Activated CD8-positive, alpha-beta memory T cell treated with anti-CD3 and anti-CD28 coated beads, Interleukin-2, amount 50 U/mL, for 4 hours (primary cell): Measurements from ENCODE around the gene RHCG.
A peak's percentile ranks its signal among the peaks of the same experiment; 100 is the strongest.

Experiments
- DNase-seq: peaks from one replicate; pipeline ENCODE4 v3.0.0-alpha.2; 2020

Gene RHCG

GRCh38 chr15:89502867-89503595, 6.6 kb upstream of the RHCG start:
- no peak for DNase-seq

- DNase-seq: no peak
Measured at GRCh38 chr15:89501646-89502045, 5.3 kb upstream of the RHCG start.

- no peak for DNase-seq
Measured at GRCh38 chr15:89500397-89501270, 4.3 kb upstream of the RHCG start.

GRCh38 chr15:89499156-89499555, 2.8 kb upstream of the RHCG start:
- DNase-seq: no peak

GRCh38 chr15:89498574-89498906, 2.2 kb upstream of the RHCG start:
- no peak for DNase-seq

- no peak for DNase-seq
Measured at GRCh38 chr15:89497231-89497630, 848 bp upstream of the RHCG start.

GRCh38 chr15:89495638-89496145, 691 bp downstream of the RHCG start:
- DNase-seq: no peak

GRCh38 chr15:89494941-89495637, 1.3 kb downstream of the RHCG start:
- DNase-seq: no peak

GRCh38 chr15:89494031-89494430, 2.4 kb downstream of the RHCG start:
- DNase-seq: no peak

GRCh38 chr15:89492934-89493631, 3.3 kb downstream of the RHCG start:
- DNase-seq: no peak

- DNase-seq: no peak
Measured at GRCh38 chr15:89492111-89492641, 4.2 kb downstream of the RHCG start.

- DNase-seq: no peak
Measured at GRCh38 chr15:89490814-89491315, 5.5 kb downstream of the RHCG start.

GRCh38 chr15:89490081-89490813, 6.1 kb downstream of the RHCG start:
- no peak for DNase-seq

- DNase-seq: no peak
Measured at GRCh38 chr15:89489376-89489775, 7.0 kb downstream of the RHCG start.

- no peak for DNase-seq
Measured at GRCh38 chr15:89487791-89488190, 8.6 kb downstream of the RHCG start.

GRCh38 chr15:89486726-89487050, 9.7 kb downstream of the RHCG start:
- DNase-seq: peak; percentile 42

- DNase-seq: no peak
Measured at GRCh38 chr15:89483079-89483478, 13.3 kb downstream of the RHCG start.

- no peak for DNase-seq
Measured at GRCh38 chr15:89482139-89482538, 14.2 kb downstream of the RHCG start.

- DNase-seq: no peak
Measured at GRCh38 chr15:89480505-89480904, 15.9 kb downstream of the RHCG start.

- no peak for DNase-seq
Measured at GRCh38 chr15:89479173-89479572, 17.2 kb downstream of the RHCG start.

GRCh38 chr15:89477411-89478242, 18.8 kb downstream of the RHCG start:
- no peak for DNase-seq
